Spleen (tissue), 11 donors: Measurements from ENCODE around the gene UST. TPM values are rescaled to one million over a fixed set of nuclear protein-coding genes. Genes with fewer than 3 reads are reported as not detected.

Experiments used
- DNase-seq: peaks from one replicate; pipeline ENCODE4 v3.0.0-alpha.2; 2020
- H3K27ac ChIP-seq, 8 donors: fragments of 200-600 bp; sonication (generic) in 7 of 8; 1 replicate in 4 of 8; 2 replicates in 4 of 8; pipeline versions ENCODE4 v1.5.0 to v1.8.0; 2016 to 2021; ENCODE audit warnings: inconsistent platforms in 4 of 8, mild to moderate bottlenecking in 4 of 8, moderate library complexity in 1 of 8
- H3K27me3 ChIP-seq, 7 donors: fragments of 200-600 bp; sonication (generic) in 6 of 7; replicated peaks in 1 of 7; 1 replicate in 4 of 7; 2 replicates in 3 of 7; pipeline versions ENCODE4 v1.5.0 to v1.8.0; 2016 to 2021; ENCODE audit warnings: inconsistent platforms in 3 of 7, mild to moderate bottlenecking in 1 of 7
- H3K36me3 ChIP-seq, 6 donors: fragments of 200-600 bp; sonication (generic) in 5 of 6; 1 replicate in 4 of 6; 2 replicates in 2 of 6; pipeline versions ENCODE4 v1.5.0 to v1.8.0; 2016 to 2021; ENCODE audit warnings: inconsistent platforms in 2 of 6
- H3K4me1 ChIP-seq, 6 donors: fragments of 200-600 bp; sonication (generic) in 5 of 6; 1 replicate in 3 of 6; 2 replicates in 3 of 6; pipeline versions ENCODE4 v1.5.0 to v1.8.0; 2016 to 2021; ENCODE audit warnings: inconsistent platforms in 3 of 6
- H3K4me3 ChIP-seq, 8 donors: fragments of 200-600 bp; sonication (generic) in 7 of 8; 1 replicate in 4 of 8; 2 replicates in 4 of 8; pipeline versions ENCODE4 v1.5.0 to v1.8.0; 2016 to 2021; ENCODE audit warnings: inconsistent platforms in 4 of 8, mild to moderate bottlenecking in 4 of 8, moderate library complexity in 2 of 8
- H3K9me3 ChIP-seq, 8 donors: fragments of 200-600 bp; sonication (generic) in 7 of 8; 1 replicate in 4 of 8; 2 replicates in 4 of 8; pipeline versions ENCODE4 v1.5.0 to v1.8.0; 2016 to 2021; ENCODE audit warnings: inconsistent platforms in 4 of 8
- POLR2A ChIP-seq, 3 donors: fragments of 450-650 bp; IDR thresholded peaks; one replicate each; pipeline ENCODE4 v1.5.1; 2017; ENCODE audit warnings: antibody characterized with exemption in 3 of 3, mild to moderate bottlenecking in 1 of 3
- POLR2AphosphoS5 ChIP-seq, 3 donors: sonication (generic); formaldehyde crosslinking; IDR thresholded peaks; one replicate each; pipeline ENCODE4 v1.5.1; 2017; ENCODE audit warnings: antibody characterized with exemption in 3 of 3
- WGBS, 5 donors: extraction: QIAGEN DNeasy Blood & Tissue Kit in 3 of 5; methylation state at CpG; one replicate each; pipeline versions ENCODE4 v1.1.5 to v1.1.7; 2013 to 2018; 5-methylcytosine and 5-hydroxymethylcytosine counted together
- intact Hi-C: fragments of 100-400 bp; cut with DNase I; formaldehyde crosslinking; loops from one replicate; pipeline ENCODE4 v1.15.0; 2023; ENCODE audit warnings: low total_unique reads
- polyA plus RNA-seq, 3 donors: library from polyadenylated mRNA; stranded (reverse); fragments of 200-250 nt; gene quantifications; one replicate each; pipeline ENCODE4 v1.2.1, GENCODE V29; 2013
- total RNA-seq, 7 donors: library from RNA; depleted of rRNA in 3 of 7; stranded (reverse); fragments of >200 nt in 3 of 7; fragmentation: NEBNext Ultra II Directional in 4 of 7; extraction: Animal tissue kit (Norgen Biotek cat#: 25700) in 4 of 7; gene quantifications; one replicate each; pipeline versions ENCODE4 v1.1.0 to v1.2.1, GENCODE V29; 2016 to 2021
- TF ChIP-seq, protein P1 (sequence below), 11 experiments: fragments of 200-600 bp in 7 of 11; fragments of 450-650 bp in 4 of 11; sonication (generic) in 4 of 11; IDR thresholded peaks in 8 of 11; conservative IDR thresholded peaks in 3 of 11; 1 replicate in 7 of 11; 2 replicates in 4 of 11; pipeline versions ENCODE4 v1.4.0 to v1.8.0; 2016 to 2021; ENCODE audit warnings: antibody characterized with exemption in 11 of 11, inconsistent platforms in 4 of 11, mild to moderate bottlenecking in 1 of 11
- donor health status: healthy with polysubstance abuse.
- donor health status: DM: no; HTN: no; CAD: no; lungs with moderate emphysema.
- donor health status: DM: no; HTN: no; CAD: no.
- donor health status: Bipolar disorder and iron deficiency.
- donor health status: healthy.
- donor health status: DM: no; HTN: no; CAD: no.
- donor health status: DM: yes; HTN: yes; CAD: no.

The UST gene
- total and polyA plus RNA-seq, 10 donors, result 6.4 to 26.8 (median 14.4) TPM

DNA sequence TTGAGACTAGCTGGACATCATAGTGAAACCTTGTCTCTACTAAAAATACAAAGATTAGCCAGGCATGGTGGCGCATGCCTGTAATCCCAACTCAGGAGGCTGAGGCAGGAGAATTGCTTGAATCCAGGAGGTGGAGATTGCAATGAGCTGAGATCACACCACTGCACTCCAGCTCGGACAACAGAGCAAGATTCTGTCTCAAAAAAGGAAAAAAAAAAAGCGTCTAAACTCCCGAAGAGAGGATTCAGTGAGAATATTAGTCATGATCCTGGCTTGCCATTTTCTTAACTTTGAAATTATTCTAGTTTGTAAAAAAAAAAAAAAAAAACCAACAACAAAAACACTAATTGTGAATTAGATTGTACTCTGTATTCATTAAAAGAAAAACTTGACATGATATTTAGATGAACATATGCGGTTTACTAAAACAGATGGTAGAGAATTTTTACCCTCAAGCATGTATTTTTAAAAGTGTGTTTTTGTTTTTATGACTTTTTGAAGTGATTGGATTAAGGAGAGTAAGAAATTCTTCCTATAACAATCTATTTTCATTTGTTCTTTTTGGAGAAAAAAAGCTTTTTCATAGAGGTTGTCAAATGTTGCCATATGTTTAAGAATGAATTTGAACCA lies 80.7 kb downstream of the UST start:
- WGBS, 5 donors, result 87 to 98% (median 94%) methylated on average over 5 of the region's 5 CpGs
- intact Hi-C loops, result no loop called here
- no peak for TF ChIP-seq POLR2AphosphoS5 (IDR thresholded peaks at IDR 0.05)
- TF ChIP-seq POLR2A (IDR thresholded peaks at IDR 0.05), result no peak
- TF ChIP-seq, protein P1, sequence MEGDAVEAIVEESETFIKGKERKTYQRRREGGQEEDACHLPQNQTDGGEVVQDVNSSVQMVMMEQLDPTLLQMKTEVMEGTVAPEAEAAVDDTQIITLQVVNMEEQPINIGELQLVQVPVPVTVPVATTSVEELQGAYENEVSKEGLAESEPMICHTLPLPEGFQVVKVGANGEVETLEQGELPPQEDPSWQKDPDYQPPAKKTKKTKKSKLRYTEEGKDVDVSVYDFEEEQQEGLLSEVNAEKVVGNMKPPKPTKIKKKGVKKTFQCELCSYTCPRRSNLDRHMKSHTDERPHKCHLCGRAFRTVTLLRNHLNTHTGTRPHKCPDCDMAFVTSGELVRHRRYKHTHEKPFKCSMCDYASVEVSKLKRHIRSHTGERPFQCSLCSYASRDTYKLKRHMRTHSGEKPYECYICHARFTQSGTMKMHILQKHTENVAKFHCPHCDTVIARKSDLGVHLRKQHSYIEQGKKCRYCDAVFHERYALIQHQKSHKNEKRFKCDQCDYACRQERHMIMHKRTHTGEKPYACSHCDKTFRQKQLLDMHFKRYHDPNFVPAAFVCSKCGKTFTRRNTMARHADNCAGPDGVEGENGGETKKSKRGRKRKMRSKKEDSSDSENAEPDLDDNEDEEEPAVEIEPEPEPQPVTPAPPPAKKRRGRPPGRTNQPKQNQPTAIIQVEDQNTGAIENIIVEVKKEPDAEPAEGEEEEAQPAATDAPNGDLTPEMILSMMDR (IDR thresholded peaks at IDR 0.05 in 8 of 11, conservative IDR thresholded peaks at IDR 0.05 in 3 of 11), result no peak

DNA sequence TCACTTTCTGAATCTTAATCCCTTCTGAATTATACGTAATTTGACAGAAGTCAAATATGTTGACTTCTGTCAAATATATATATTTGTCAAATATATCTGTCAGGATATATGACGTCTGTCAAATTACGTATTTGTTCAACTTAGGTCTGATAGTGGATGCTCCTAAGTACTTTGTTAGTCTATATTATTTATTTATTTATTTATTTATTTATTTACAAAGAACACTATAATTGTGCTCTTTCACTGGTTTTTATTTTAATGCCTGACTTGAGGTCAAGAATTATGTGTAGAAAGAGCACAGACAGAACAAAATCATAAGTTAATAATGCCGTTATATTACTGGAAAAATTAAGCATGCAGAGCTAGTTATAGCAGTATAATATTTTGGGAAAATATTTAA lies 81.2 kb downstream of the UST start:
- 94 to 98% (median 97%) methylated on average over 4 of the region's 4 CpGs for WGBS, 5 donors
- no peaks in the 10 kb centered on the region for H3K9me3 ChIP-seq
- no peak overlapping the region for H3K4me3 ChIP-seq
- no peaks in the 10 kb centered on the region for H3K36me3 ChIP-seq
- TF ChIP-seq POLR2AphosphoS5 (IDR thresholded peaks at IDR 0.05) (no peak), POLR2A (IDR thresholded peaks at IDR 0.05) (no peak)
- TF ChIP-seq, protein P1 (IDR thresholded peaks at IDR 0.05 in 8 of 11, conservative IDR thresholded peaks at IDR 0.05 in 3 of 11), result no peak
- intact Hi-C loops, result no loop called here
- H3K27ac ChIP-seq, result no peak overlapping the region
- no peak for DNase-seq
- no peaks in the 10 kb centered on the region for H3K27me3 ChIP-seq
- peaks cover 0 to 43% (median 17%) of the 10 kb centered on the region in 6 donors for H3K4me1 ChIP-seq

More for the DNA sequence above, 80.7 kb downstream of the UST start:
- no peak overlapping the region for H3K4me3 ChIP-seq
- H3K27me3 ChIP-seq, result no peaks in the 10 kb centered on the region
- H3K4me1 ChIP-seq, result peaks cover 0 to 47% (median 18%) of the 10 kb centered on the region in 6 donors
- H3K36me3 ChIP-seq, result no peaks in the 10 kb centered on the region
- no peak overlapping the region for H3K27ac ChIP-seq
- no peaks in the 10 kb centered on the region for H3K9me3 ChIP-seq
- no peak for DNase-seq

DNA sequence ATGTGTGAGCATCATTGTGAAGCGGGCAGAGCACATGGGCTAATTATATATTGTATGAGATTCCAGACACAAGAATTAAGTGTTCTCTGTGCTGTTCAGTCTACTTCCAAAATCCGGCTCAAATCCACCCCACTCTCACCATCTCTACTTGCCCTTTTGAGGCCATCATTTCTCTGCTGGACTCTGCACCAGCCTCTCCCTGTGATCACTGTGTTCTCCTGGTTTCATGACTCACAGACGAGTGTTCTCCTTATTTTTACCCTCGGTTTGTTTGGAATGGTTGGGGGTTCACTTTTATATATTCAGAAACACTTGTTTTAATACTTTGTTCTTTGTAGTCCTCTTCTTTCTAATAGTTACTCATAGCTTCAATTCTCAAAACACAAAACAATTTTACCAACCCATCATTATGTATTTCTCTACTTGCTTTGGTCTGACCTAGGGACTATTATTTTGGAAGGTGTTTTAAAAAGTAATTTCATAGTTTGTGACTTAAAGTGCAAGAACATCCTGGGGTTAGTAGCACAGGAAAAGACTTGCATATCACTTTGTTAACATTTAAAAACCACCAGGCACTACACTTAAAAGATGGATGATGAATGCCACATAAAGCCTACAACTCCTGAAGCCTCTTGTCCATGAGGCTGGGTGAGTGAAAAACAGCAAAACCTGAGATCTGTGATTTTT lies 82.7 kb downstream of the UST start:
- 88 to 99% (median 95%) methylated on average over 4 of the region's 4 CpGs for WGBS, 5 donors
- no peaks in the 10 kb centered on the region for H3K27me3 ChIP-seq
- no peaks in the 10 kb centered on the region for H3K9me3 ChIP-seq
- intact Hi-C loops, result no loop called here
- no peak overlapping the region for H3K4me3 ChIP-seq
- DNase-seq, result no peak
- no peaks in the 10 kb centered on the region for H3K36me3 ChIP-seq
- H3K4me1 ChIP-seq, result peaks cover 0 to 29% (median 12%) of the 10 kb centered on the region in 6 donors
- H3K27ac ChIP-seq, result peak overlapping the region in 4 of 8 donors; percentile 35 to 49 (median 46)
- TF ChIP-seq POLR2A (IDR thresholded peaks at IDR 0.05) (no peak), POLR2AphosphoS5 (IDR thresholded peaks at IDR 0.05) (no peak)
- TF ChIP-seq, protein P1 (IDR thresholded peaks at IDR 0.05 in 8 of 11, conservative IDR thresholded peaks at IDR 0.05 in 3 of 11), result no peak

DNA sequence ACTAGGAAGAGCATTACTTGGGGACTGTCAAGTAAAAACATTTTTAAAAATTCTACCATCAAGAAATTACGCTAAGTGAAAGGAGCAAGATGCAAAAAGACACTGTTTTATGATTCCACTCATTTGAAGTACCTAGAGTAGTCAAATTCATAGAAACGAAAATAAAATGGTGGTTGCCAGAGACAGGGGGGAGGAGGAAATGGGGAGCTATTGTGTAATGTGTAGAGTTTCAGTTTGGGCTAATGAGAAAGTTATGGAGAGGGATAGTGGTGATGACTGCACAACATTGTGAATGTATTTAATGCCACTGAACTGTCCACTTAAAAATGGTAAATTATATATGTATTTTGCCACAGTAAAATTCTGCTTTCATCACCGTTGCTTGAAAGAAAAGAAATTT lies 83.8 kb downstream of the UST start:
- Histone ChIP-seq H3K27ac (peak overlapping the region in 5 of 8 donors; percentile 35 to 49 (median 46)), H3K4me3 (peak overlapping the region in 1 of 8 donors; percentile 50), H3K27me3 (no peaks in the 10 kb centered on the region), H3K4me1 (peaks cover 0 to 31% (median 14%) of the 10 kb centered on the region in 6 donors), H3K36me3 (no peaks in the 10 kb centered on the region), H3K9me3 (no peaks in the 10 kb centered on the region)
- intact Hi-C loops, result no loop called here
- TF ChIP-seq POLR2A (IDR thresholded peaks at IDR 0.05) (no peak), POLR2AphosphoS5 (IDR thresholded peaks at IDR 0.05) (no peak)
- TF ChIP-seq, protein P1 (IDR thresholded peaks at IDR 0.05 in 8 of 11, conservative IDR thresholded peaks at IDR 0.05 in 3 of 11), result no peak
- WGBS, 5 donors, result 59 to 63% (median 61%) methylated on average over 3 of the region's 3 CpGs
- no peak for DNase-seq
